Fibroblast of pulmonary artery (primary cell): Measurements from ENCODE around the gene ENPP7.

Source experiments
- DNase-seq: peaks from one replicate; pipeline ENCODE4 v3.0.0-alpha.2; 2010; ENCODE audit warnings: low read depth
- H3K4me3 ChIP-seq: replicated peaks from 2 replicates; pipeline ENCODE4 v1.5.1; 2011; ENCODE audit warnings: low read depth, mild to moderate bottlenecking, control low read depth, low read length, moderate library complexity
- TF ChIP-seq, protein P1 (sequence below): IDR thresholded peaks from 2 replicates; pipeline ENCODE4 v1.5.1; 2011; ENCODE audit warnings: mild to moderate bottlenecking, control low read depth, low read length, inconsistent platforms; ENCODE audit errors: missing control alignments

Gene ENPP7

GRCh38 chr17:79742951-79743476 lies 12.3 kb downstream of the ENPP7 start:
- no peak for DNase-seq
- no peak overlapping the region for H3K4me3 ChIP-seq
- TF ChIP-seq, protein P1, sequence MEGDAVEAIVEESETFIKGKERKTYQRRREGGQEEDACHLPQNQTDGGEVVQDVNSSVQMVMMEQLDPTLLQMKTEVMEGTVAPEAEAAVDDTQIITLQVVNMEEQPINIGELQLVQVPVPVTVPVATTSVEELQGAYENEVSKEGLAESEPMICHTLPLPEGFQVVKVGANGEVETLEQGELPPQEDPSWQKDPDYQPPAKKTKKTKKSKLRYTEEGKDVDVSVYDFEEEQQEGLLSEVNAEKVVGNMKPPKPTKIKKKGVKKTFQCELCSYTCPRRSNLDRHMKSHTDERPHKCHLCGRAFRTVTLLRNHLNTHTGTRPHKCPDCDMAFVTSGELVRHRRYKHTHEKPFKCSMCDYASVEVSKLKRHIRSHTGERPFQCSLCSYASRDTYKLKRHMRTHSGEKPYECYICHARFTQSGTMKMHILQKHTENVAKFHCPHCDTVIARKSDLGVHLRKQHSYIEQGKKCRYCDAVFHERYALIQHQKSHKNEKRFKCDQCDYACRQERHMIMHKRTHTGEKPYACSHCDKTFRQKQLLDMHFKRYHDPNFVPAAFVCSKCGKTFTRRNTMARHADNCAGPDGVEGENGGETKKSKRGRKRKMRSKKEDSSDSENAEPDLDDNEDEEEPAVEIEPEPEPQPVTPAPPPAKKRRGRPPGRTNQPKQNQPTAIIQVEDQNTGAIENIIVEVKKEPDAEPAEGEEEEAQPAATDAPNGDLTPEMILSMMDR, result no peak

DNA sequence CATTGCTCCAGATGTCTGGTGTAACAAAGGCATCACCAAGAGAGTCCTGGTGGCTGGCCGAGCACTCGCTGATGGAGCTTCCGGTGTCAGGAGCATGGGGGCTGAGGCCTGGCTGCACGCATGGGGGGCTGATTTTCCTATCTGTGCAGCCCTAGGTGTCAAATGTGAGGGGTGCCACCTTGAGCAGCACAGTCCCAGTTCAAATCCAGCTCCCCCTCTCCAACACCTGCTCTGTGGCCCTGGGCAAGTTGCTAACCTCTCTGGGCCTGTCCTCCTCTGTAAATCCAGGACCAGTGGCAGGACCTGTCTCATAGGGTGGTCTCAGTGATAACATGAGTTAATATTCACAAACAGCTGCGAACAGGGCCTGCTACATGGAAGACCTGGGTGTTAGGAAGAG lies 12.9 kb downstream of the ENPP7 start:
- TF ChIP-seq, protein P1, result no peak
- no peak for DNase-seq

GRCh38 chr17:79745641-79746105 lies 14.9 kb downstream of the ENPP7 start:
- no peak overlapping the region for H3K4me3 ChIP-seq
- TF ChIP-seq, protein P1, result no peak
- DNase-seq, result no peak

More for the DNA sequence above, 12.9 kb downstream of the ENPP7 start:
- no peak overlapping the region for H3K4me3 ChIP-seq

- TF ChIP-seq, protein P1, result no peak
- H3K4me3 ChIP-seq, result no peak overlapping the region
Measured at GRCh38 chr17:79746889-79747507, 16.3 kb downstream of the ENPP7 start.

DNA sequence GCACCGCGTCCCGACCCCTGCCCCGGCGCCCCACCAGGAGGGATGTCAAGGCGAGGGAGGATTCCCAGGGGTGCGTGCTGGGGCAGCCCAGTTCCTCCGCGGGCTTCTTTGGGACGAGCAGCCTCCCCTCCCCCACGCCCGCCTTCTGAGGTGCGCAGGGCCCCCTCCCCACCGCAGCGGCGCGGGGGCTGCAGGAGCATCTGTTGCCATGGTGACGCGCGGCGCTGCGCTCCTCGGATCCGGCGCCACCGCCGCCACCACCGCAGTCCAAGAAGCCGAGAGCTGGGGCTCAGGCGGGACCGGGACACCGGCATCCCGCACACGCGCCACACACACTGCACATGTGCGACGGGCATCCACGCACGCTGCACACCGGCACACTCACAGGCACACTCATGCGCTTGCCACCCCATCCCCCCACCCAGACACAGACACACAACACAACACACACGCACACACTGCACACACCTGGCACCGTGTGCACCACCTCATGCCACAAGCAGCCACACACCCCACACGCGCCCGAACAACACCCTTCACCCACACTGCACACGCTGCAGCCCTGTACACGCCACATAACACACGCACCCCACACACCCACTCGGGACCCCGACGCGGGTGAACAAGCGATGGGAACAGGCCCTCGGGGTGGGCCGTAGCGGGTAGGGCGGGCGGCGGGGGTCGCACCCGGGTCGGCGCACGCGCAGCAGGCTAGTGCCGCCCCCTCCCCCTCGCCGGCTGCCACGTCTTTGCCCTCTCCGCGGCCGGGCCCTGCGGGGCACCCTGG lies 17.0 kb downstream of the ENPP7 start:
- no peak overlapping the region for H3K4me3 ChIP-seq
- TF ChIP-seq, protein P1, result no peak
- no peak for DNase-seq

More at GRCh38 chr17:79746889-79747507, 16.3 kb downstream of the ENPP7 start:
- no peak for DNase-seq

DNA sequence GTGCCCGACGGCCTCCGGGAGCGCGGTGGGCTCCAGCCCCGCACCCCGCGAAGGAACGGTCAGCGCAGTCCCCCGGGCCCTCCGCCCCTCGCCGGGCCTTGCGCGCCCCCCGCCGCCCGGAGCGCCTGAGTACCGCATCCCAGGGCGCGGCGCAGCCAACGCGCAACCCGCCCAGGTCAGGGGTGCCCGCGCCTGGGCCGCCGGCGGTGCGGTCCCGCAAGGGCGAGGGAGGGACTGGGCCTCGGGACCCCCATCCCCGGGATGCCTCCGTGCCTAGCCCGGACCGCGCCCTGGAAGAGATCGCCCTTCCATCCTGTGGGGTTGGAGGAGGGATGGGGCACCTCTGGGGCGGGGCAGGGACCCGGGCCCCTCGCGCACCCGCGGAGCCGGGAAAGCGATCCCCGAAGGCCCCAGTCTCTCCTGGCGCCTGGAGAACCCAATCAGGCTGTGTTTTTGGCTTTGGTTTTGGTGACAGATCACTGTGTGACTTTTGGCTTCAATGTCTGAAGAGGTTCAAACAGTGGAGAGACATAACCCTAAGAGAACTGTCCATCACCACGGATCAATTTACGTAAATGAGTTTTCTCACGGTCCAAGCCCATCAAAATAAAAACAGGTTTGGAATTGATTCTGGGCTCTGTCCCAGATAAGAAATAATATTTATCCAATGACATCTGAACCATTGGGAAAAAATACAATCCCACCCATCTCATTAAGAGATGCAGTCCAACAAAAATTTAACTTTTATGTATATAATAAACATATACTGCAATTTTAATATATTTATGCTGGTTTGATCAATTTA lies 17.8 kb downstream of the ENPP7 start:
- TF ChIP-seq, protein P1, result no peak
- no peak for DNase-seq
- no peak overlapping the region for H3K4me3 ChIP-seq
